H1 (cell line): ENCODE results near the gene CERS3. TPM values are rescaled to one million over a fixed set of nuclear protein-coding genes. Genes with fewer than 3 reads are reported as not detected.

ENCODE experiments used
- CTCF ChIA-PET: fragments of 300-600 bp; sonication (Branson Sonifier 250); formaldehyde crosslinking; loops from one replicate; lab custom pipeline; 2021; ENCODE audit not compliant: partially characterized antibody; lab: Charles Lee
- POLR2A ChIA-PET: fragments of 300-600 bp; sonication (Branson Sonifier 250); formaldehyde crosslinking; loops from one replicate; lab custom pipeline; 2021; ENCODE audit warnings: inconsistent platforms; ENCODE audit not compliant: partially characterized antibody; lab: Charles Lee
- DNase-seq, 2 experiments: peaks; one replicate each; pipeline versions ENCODE4 v3.0.0 to v3.0.0-alpha.2; 2010 to 2022; ENCODE audit warnings: low spot score in 2 of 2, low read depth in 1 of 2, mixed read lengths in 1 of 2
- FAIRE-seq: peaks from 2 replicates; lab custom pipeline; 2011; peaks lifted over from hg19 to GRCh38; lab: Jason Lieb, UNC
- H2AFZ ChIP-seq: 2 replicates; pipeline ENCODE4 v1.8.1; 2012; ENCODE audit warnings: low read length, inconsistent platforms
- H2AK5ac ChIP-seq: 2 replicates; pipeline ENCODE4 v1.6.1; 2013; ENCODE audit warnings: low read depth, low read length
- H2BK120ac ChIP-seq: replicated peaks from 2 replicates; pipeline ENCODE3; 2013; ENCODE audit warnings: low read depth, low read length, inconsistent platforms
- H2BK12ac ChIP-seq: 2 replicates; pipeline ENCODE4 v1.6.1; 2013; ENCODE audit warnings: low read depth, low read length
- H2BK15ac ChIP-seq: 2 replicates; pipeline ENCODE4 v1.6.1; 2013; ENCODE audit warnings: low read length
- H2BK20ac ChIP-seq: 2 replicates; pipeline ENCODE4 v1.6.1; 2013; ENCODE audit warnings: low read length
- H2BK5ac ChIP-seq: 2 replicates; pipeline ENCODE4 v1.6.1; 2013; ENCODE audit warnings: low read depth, low read length
- H3K14ac ChIP-seq: 2 replicates; pipeline ENCODE4 v1.6.1; 2013; ENCODE audit warnings: inconsistent platforms; ENCODE audit not compliant: insufficient read length
- H3K18ac ChIP-seq: 2 replicates; pipeline ENCODE4 v1.6.1; 2013; ENCODE audit warnings: low read length; ENCODE audit errors: extremely low read depth
- H3K23ac ChIP-seq: 2 replicates; pipeline ENCODE4 v1.6.1; 2013; ENCODE audit warnings: inconsistent platforms; ENCODE audit not compliant: insufficient read length
- H3K23me2 ChIP-seq: 2 replicates; pipeline ENCODE4 v1.6.1; 2013; ENCODE audit warnings: low read depth, low read length
- H3K27ac ChIP-seq: 2 replicates; pipeline ENCODE4 v1.6.1; 2011; ENCODE audit warnings: low read depth, low read length, inconsistent platforms
- H3K27me3 ChIP-seq, 4 experiments: replicated peaks in 1 of 4; 1 replicate in 1 of 4; 2 replicates in 3 of 4; pipeline versions ENCODE4 v1.6.1 to v1.8.1; 2011 to 2013; ENCODE audit warnings: low read length in 3 of 4, mild to moderate bottlenecking in 3 of 4, inconsistent platforms in 2 of 4, mixed read lengths in 2 of 4, moderate library complexity in 1 of 4; ENCODE audit not compliant: control insufficient read depth in 3 of 4, insufficient read depth in 3 of 4; ENCODE audit errors: extremely low read depth in 1 of 4
- H3K36me3 ChIP-seq, 4 experiments: 2 replicates each; pipeline versions ENCODE4 v1.6.1 to v1.8.1; 2011 to 2013; ENCODE audit warnings: mild to moderate bottlenecking in 4 of 4, low read length in 3 of 4, moderate library complexity in 2 of 4, control low read depth in 1 of 4, inconsistent platforms in 1 of 4; ENCODE audit not compliant: insufficient read depth in 4 of 4, control insufficient read depth in 2 of 4
- H3K4ac ChIP-seq: replicated peaks from 2 replicates; pipeline ENCODE3; 2013; ENCODE audit warnings: low read length, low read depth, mixed read lengths, inconsistent platforms; ENCODE audit not compliant: insufficient read length
- H3K4me1 ChIP-seq, 4 experiments: replicated peaks in 1 of 4; 1 replicate in 1 of 4; 2 replicates in 3 of 4; pipeline versions ENCODE4 v1.6.1 to v1.8.1; 2011 to 2013; ENCODE audit warnings: low read length in 3 of 4, inconsistent platforms in 2 of 4, mixed read lengths in 1 of 4; ENCODE audit not compliant: insufficient read depth in 4 of 4, control insufficient read depth in 3 of 4
- H3K4me2 ChIP-seq, 2 experiments: 2 replicates each; pipeline versions ENCODE4 v1.6.1 to v1.8.1; 2011 to 2013; ENCODE audit warnings: low read depth in 2 of 2, low read length in 2 of 2, control low read depth in 1 of 2, inconsistent platforms in 1 of 2, mild to moderate bottlenecking in 1 of 2; ENCODE audit not compliant: insufficient read depth in 1 of 2
- H3K4me3 ChIP-seq, 4 experiments: fragments of 200-600, 300-600 bp in 1 of 4; sonication (generic), shearing (Covaris generic), sonication (Bioruptor Twin) in 1 of 4; 2 replicates each; pipeline versions ENCODE4 v1.5.1 to v1.8.1; 2011 to 2016; ENCODE audit warnings: low read length in 4 of 4, low read depth in 3 of 4, control low read depth in 2 of 4, inconsistent platforms in 2 of 4, mild to moderate bottlenecking in 2 of 4, mixed read lengths in 1 of 4, moderate library complexity in 1 of 4; ENCODE audit not compliant: insufficient read depth in 2 of 4; ENCODE audit errors: extremely low read depth in 1 of 4
- H3K56ac ChIP-seq: replicated peaks from 2 replicates; pipeline ENCODE3; 2013; ENCODE audit warnings: low read depth, mild to moderate bottlenecking, mixed read lengths, low read length, inconsistent platforms; ENCODE audit not compliant: insufficient read length
- H3K79me1 ChIP-seq: 2 replicates; pipeline ENCODE4 v1.6.1; 2013; ENCODE audit warnings: low read depth, low read length, control low read depth
- H3K79me2 ChIP-seq, 2 experiments: 2 replicates each; pipeline versions ENCODE4 v1.6.1 to v1.8.1; 2012 to 2013; ENCODE audit warnings: low read length in 2 of 2, mild to moderate bottlenecking in 2 of 2, inconsistent platforms in 1 of 2; ENCODE audit not compliant: insufficient read depth in 2 of 2, control insufficient read depth in 1 of 2
- H3K9ac ChIP-seq, 4 experiments: replicated peaks in 1 of 4; 1 replicate in 1 of 4; 2 replicates in 3 of 4; pipeline versions ENCODE4 v1.6.1 to v1.8.1; 2011 to 2013; ENCODE audit warnings: low read depth in 3 of 4, low read length in 3 of 4, control low read depth in 2 of 4, mild to moderate bottlenecking in 2 of 4, moderate library complexity in 2 of 4, inconsistent platforms in 1 of 4; ENCODE audit errors: extremely low read depth in 1 of 4
- H3K9me3 ChIP-seq, 2 experiments: 2 replicates each; pipeline versions ENCODE4 v1.6.1 to v1.8.1; 2012 to 2013; ENCODE audit warnings: mild to moderate bottlenecking in 2 of 2, moderate library complexity in 2 of 2, control low read depth in 1 of 2, inconsistent platforms in 1 of 2, low read depth in 1 of 2, low read length in 1 of 2, mixed read lengths in 1 of 2; ENCODE audit not compliant: insufficient read depth in 2 of 2
- H4K20me1 ChIP-seq, 2 experiments: replicated peaks in 1 of 2; 2 replicates each; pipeline versions ENCODE3 to v1.8.1; 2011 to 2013; ENCODE audit warnings: inconsistent platforms in 2 of 2, low read length in 2 of 2, mild to moderate bottlenecking in 1 of 2; ENCODE audit not compliant: insufficient read depth in 2 of 2, control insufficient read depth in 1 of 2
- H4K5ac ChIP-seq: 2 replicates; pipeline ENCODE4 v1.6.1; 2013; ENCODE audit warnings: low read length, low read depth, mixed read lengths, inconsistent platforms; ENCODE audit not compliant: insufficient read length
- H4K8ac ChIP-seq: 2 replicates; pipeline ENCODE4 v1.8.0; 2013; ENCODE audit warnings: mild to moderate bottlenecking, moderate library complexity, low read length, inconsistent platforms; ENCODE audit not compliant: insufficient read depth; ENCODE audit errors: extremely low read depth
- H4K91ac ChIP-seq: replicated peaks from 2 replicates; pipeline ENCODE3; 2013; ENCODE audit warnings: low read length, mixed read lengths, inconsistent platforms; ENCODE audit not compliant: insufficient read length
- BRCA1 ChIP-seq: IDR thresholded peaks from 2 replicates; pipeline ENCODE4 v1.6.1; 2012; ENCODE audit warnings: low read depth, low read length, improper control_type of control experiment
- KDM4A ChIP-seq: IDR thresholded peaks from one replicate; pipeline ENCODE4 v1.7.1; 2012; ENCODE audit warnings: low read depth, mild to moderate bottlenecking, moderate library complexity, low read length, inconsistent platforms; ENCODE audit not compliant: severe bottlenecking
- NANOG ChIP-seq: IDR thresholded peaks from 2 replicates; pipeline ENCODE4 v1.6.1; 2011; ENCODE audit warnings: low read length, low read depth, mild to moderate bottlenecking, inconsistent platforms; ENCODE audit not compliant: insufficient read depth, poor library complexity, severe bottlenecking
- NRF1 ChIP-seq: IDR thresholded peaks from 2 replicates; pipeline ENCODE4 v1.6.1; 2011; ENCODE audit warnings: mild to moderate bottlenecking, low read depth, low read length, improper control_type of control experiment
- RAD21 ChIP-seq, 2 experiments: IDR thresholded peaks in 1 of 2; conservative IDR thresholded peaks in 1 of 2; 2 replicates each; pipeline ENCODE4 v1.6.1; 2011; ENCODE audit warnings: low read depth in 2 of 2, low read length in 2 of 2, improper control_type of control experiment in 1 of 2, inconsistent platforms in 1 of 2, mild to moderate bottlenecking in 1 of 2, moderate library complexity in 1 of 2
- RFX5 ChIP-seq: IDR thresholded peaks from 2 replicates; pipeline ENCODE4 v1.6.1; 2011; ENCODE audit warnings: low read depth, low read length, improper control_type of control experiment, borderline replicate concordance
- YY1 ChIP-seq: IDR thresholded peaks from 2 replicates; pipeline ENCODE4 v1.6.1; 2011; ENCODE audit warnings: low read depth, mild to moderate bottlenecking, low read length
- ZNF274 ChIP-seq: IDR thresholded peaks from 2 replicates; pipeline ENCODE4 v1.7.0; 2012; ENCODE audit warnings: low read length, borderline replicate concordance; ENCODE audit errors: extremely low read depth
- WGBS, 2 experiments: shearing (Covaris generic) in 1 of 2; methylation state at CpG; one replicate each; pipeline versions ENCODE4 v1.1.6 to v1.1.7; 2013 to 2015; ENCODE audit warnings: low lambda C conversion rate in 2 of 2, mixed read lengths in 2 of 2, inconsistent platforms in 1 of 2, low coverage in 1 of 2, missing lambda C conversion rate in 1 of 2; ENCODE audit not compliant: insufficient replicate concordance in 2 of 2, insufficient coverage in 1 of 2, insufficient read length in 1 of 2; ENCODE audit errors: extremely low coverage in 1 of 2, missing lambda C conversion rate in 1 of 2; 5-methylcytosine and 5-hydroxymethylcytosine counted together
- polyA plus RNA-seq, 7 experiments: library from polyadenylated mRNA; depleted of rRNA in 3 of 7; stranded (reverse) in 5 of 7; unstranded in 2 of 7; fragments of >200 nt in 5 of 7; fragments of 200-250 nt in 2 of 7; gene quantifications; 1 replicate in 5 of 7; 2 replicates in 1 of 7; 4 replicates in 1 of 7; pipeline versions ENCODE4 v1.2.1 to v1.2.3, GENCODE V29; 2011 to 2013; ENCODE audit warnings: missing spikeins in 2 of 7, mixed read lengths in 2 of 7
- total RNA-seq: library from RNA; stranded (reverse); fragmentation: NEBNext Ultra II Directional; extraction: Animal tissue kit (Norgen Biotek cat#: 25700); gene quantifications from 2 replicates; pipeline ENCODE4 v1.2.1, GENCODE V29; 2021
- TF ChIP-seq, protein P1 (sequence below): IDR thresholded peaks from 2 replicates; pipeline ENCODE4 v1.6.1; 2011; ENCODE audit warnings: low read length, improper control_type of control experiment

Gene CERS3
- total and polyA plus RNA-seq, 2 of the 8 experiments (the other 6 are each of a cell fraction or from before 2014, with no cell fraction given), result 0.62 TPM; not detected in 1

DNA sequence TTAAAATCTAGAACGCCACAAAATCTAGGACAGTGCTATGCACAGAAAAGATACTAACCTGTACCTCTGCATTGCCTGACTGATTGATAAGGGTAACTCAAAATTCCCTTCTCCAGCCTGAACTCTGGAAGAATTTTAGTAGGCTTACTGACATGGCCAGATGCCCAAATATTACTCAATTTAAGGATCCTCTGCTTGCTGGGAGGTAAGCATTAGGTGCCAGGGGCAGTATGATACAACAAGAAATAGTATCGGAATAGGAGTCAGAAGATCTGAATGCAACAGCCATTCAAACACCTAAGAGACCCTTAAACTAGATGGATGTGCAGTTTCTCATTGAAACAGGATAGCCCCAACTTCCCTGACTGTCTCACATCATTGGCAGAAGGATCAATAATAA lies 45.4 kb downstream of the CERS3 start:
- Histone ChIP-seq H3K27me3 (no peaks in the 10 kb centered on the region), H3K9ac (no peak overlapping the region), H3K9me3 (peaks cover 42 to 55% of the 10 kb centered on the region in 2 experiments; a peak in 3 of 4 replicates), H4K91ac (no peak overlapping the region), H2BK120ac (no peak overlapping the region), H3K4me2 (no peak overlapping the region), H3K14ac (no peak overlapping the region), H2BK12ac (no peak overlapping the region), H3K79me2 (no peaks in the 10 kb centered on the region), H3K56ac (no peak overlapping the region), H2BK5ac (no peak overlapping the region), H3K79me1 (no peaks in the 10 kb centered on the region), H3K4ac (no peak overlapping the region), H2BK20ac (no peak overlapping the region), H3K27ac (no peak overlapping the region), H3K23ac (no peak overlapping the region), H4K20me1 (no peaks in the 10 kb centered on the region), H4K8ac (no peak overlapping the region), H3K23me2 (no peaks in the 10 kb centered on the region), H3K18ac (no peak overlapping the region), H2BK15ac (no peak overlapping the region), H2AK5ac (no peak overlapping the region), H3K36me3 (no peaks in the 10 kb centered on the region), H4K5ac (no peak overlapping the region), H3K4me1 (no peaks in the 10 kb centered on the region), H3K4me3 (no peak overlapping the region), H2AFZ (no peak overlapping the region)
- WGBS, 2 experiments, result 94% methylated on average over 2 of the region's 2 CpGs; no CpG with 5 or more reads in 1 of the 2 experiments
- POLR2A ChIA-PET, result no interaction called here
- DNase-seq (no peak), FAIRE-seq (no peak)
- CTCF ChIA-PET, result no interaction called here
- no peak for TF ChIP-seq ZNF274
- no peak for TF ChIP-seq NRF1
- no peak for TF ChIP-seq YY1
- TF ChIP-seq, protein P1, sequence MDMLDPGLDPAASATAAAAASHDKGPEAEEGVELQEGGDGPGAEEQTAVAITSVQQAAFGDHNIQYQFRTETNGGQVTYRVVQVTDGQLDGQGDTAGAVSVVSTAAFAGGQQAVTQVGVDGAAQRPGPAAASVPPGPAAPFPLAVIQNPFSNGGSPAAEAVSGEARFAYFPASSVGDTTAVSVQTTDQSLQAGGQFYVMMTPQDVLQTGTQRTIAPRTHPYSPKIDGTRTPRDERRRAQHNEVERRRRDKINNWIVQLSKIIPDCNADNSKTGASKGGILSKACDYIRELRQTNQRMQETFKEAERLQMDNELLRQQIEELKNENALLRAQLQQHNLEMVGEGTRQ, result no peak
- no peak for TF ChIP-seq NANOG
- TF ChIP-seq BRCA1, result no peak
- no peak for TF ChIP-seq RAD21 (IDR thresholded peaks at IDR 0.05 in 1 of 2, conservative IDR thresholded peaks at IDR 0.05 in 1 of 2; ENCODE audit: low read depth in 2 of 2, low read length in 2 of 2)
- no peak for TF ChIP-seq RFX5
- TF ChIP-seq KDM4A, result no peak
